DMS153 treated with DMSO at 0.1 percent for 48 hours (cell line): ENCODE data around the gene AKAP11.

ENCODE experiments used
- DNase-seq: peaks from one replicate; lab custom pipeline; 2025; ENCODE audit not compliant: unreplicated experiment; lab: John Stamatoyannopoulos, UW

Gene AKAP11

DNA sequence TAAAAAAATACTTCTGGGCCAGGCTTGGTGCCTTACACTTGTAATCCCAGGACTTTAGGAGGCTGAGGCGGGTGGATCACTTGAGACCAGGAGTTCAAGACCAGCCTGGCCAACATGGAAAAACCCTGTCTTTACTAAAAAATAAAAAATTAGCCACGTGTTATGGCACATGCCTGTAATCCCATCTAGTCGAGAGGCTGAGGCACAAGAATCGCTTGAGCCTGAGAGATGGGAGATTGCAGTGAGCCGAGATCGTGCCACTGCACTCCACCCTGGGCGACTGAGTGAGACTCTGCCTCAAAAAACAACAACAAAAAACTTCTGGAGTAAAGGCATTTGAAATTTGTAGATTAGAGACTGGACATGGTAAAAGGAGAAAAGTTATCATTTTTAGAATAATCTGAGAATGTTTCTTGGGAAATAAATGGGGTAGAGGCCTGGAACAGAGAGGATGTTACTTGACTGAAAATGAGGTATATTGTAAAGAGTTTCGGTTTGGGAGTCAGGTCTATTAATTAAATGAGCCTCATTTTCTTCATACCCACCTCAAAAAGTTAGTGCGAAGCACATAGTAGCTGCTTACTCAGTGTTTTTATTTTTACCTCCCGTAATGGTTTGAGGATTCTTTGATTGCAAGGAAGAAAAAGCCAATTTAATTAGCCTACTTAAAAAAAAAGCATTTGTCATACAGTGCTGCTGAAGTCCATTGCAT is 2.6 kb downstream of the AKAP11 start:
- no peak for DNase-seq

DNA sequence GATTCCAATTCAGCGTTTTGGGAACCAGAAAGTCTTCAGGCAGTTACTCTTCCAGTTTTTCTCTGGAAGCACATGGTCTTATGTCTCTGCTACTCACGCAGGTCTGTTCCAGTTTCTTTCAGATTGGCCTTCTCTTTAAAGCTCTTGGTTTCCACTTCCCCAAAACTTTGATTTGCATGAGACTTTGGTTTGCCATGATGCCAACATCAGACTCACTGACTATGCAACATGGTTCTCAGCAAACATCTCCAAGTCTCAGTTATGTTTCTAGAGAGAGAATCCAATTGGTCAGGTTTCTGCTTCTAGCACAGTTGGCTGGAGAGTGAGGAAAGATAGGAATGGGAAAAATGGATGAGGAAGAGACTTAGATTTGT is 3.1 kb downstream of the AKAP11 start:
- no peak for DNase-seq

DNA sequence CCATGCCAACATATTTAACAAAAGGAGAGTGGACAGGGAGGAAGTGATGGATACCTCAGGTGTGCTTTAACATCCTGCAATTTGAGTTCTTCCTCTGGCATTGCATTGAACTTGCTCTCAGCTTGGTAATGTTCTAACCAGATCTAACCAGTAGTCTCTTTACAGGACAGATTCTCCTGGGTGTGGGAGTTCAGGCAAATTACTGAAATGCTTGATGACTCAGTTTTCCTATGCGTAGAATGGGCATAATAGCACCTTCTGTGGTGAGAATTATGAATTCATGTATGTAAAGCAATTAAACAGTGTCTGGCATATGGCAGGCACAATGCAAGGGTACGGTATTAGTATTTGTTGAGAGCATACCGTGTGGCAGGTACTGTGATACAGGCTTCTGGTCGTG is 3.6 kb downstream of the AKAP11 start:
- DNase-seq = no peak

DNA sequence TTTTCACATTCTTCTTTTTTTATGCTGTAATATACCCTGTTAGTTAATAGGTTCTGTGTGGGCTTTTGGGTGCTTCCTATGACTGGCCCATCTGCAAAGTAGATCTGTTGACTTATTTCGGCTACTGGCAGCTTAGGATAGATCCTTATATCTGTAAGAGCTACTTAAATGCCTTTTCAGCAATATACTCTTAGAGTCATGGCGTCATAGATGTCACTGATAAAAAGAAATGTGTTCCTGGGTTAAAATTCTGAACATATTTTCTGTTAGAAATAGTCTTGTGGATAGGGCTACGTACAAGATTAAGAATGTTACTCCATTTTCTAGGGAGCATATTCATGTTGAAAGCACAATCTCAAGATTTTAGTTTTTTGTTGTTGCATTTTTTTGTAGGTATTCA is 4.7 kb downstream of the AKAP11 start:
- no peak for DNase-seq

DNA sequence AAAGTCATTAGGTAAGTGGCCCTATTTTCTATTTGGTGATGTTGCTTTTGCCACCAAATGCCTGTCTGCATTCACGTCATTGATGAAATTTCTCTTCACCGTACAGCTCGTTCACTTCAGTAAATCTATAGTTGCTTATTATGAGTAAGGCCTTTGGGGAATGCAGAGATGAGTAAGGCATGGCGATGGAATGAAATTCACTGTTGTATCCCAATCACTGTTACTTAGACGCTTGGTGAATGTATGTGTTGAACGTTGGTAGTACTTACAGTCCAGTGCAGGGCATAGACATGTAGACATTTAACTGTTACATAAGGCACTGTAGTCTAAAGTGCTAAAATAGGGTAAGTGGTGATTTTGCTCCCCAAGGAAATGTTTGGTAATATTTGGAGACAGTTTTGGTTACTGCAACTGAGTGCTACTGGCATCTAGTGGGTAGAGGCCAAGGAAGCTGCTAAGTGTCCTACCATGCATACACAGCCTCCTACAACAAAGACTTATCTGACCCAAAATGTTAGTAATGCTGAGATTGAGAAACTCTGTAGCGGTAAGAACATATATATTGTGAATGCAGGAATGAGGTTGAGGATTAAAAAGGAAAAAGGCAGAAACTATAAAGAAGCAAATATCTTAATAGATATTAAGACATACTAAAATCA is 5.8 kb downstream of the AKAP11 start:
- no peak for DNase-seq

DNA sequence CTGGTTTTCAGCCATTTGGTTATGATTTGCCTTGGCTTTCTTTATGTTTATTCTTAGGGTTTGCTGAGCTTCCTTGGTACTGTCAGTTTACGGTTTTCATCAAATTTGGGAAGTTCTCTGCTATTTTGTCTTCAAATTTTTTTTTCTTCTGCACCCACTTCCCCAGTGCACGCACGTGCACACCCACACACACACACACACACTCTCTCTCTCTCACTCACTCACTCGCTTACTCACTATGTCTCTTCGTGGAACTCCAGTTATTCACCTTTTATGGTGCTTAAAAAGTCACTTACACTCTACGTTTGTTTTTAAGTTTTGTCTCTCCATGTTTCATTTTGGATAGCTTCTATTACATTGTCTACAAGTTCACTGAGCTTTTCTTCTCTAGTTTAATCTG is 7.1 kb downstream of the AKAP11 start:
- no peak for DNase-seq

DNA sequence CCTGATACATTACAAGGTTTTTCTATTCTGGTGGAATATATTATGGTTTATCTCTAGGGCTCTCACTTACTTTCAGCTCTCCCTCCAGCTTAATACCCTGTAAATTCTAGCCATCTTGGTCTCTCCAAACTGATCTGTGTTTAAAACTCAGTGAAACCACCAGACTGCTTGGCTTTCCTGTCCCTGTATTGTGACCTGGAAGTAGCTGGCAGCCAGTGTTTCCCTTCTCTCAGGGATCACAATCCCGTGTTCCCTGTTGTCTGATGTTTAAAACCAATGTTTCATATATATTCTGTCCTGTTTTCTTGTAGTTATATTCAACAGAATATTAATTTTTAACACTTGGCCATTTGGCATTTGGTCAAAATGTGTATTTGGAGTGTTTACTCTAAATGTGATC is 8.0 kb downstream of the AKAP11 start:
- DNase-seq = no peak

DNA sequence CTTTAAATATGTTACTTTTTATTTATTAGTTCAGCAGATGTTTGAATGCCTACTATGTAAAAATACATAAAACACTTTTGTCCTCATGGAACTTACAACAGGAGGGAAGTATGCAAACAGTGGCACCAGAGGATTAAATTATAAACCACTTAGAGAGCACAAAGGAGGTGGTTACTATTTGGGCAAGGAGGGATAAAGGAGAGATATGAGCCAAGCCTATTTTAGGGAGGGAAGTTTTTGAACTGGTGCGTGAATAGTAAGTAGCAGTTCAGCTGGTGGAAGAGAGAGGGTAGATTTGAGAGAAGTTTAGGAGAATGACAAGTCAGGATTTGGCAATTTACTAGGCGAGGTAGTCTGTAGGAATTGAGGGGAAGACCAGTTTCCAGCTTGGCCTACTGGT is 8.6 kb downstream of the AKAP11 start:
- DNase-seq = no peak

DNA sequence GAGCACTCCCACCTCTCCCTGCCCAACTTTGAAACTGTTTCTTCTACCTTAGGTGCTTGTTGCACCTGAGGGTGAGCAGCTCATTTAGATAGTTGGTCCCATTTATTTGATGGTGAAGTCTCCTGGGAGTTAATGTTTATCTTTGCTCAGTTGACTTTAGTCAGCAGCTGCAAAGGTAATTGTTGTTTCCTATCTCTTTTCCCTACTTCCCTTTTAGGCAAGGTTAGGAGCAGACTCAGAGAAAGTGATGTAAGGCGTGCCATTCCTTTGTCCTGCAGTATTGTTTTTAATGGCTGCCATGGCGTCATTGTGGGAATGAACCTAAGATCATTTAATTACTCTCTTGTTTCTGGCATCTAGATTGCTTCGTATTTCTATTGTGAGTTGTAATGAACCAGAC is 11.6 kb downstream of the AKAP11 start:
- peak; percentile 59 for DNase-seq

DNA sequence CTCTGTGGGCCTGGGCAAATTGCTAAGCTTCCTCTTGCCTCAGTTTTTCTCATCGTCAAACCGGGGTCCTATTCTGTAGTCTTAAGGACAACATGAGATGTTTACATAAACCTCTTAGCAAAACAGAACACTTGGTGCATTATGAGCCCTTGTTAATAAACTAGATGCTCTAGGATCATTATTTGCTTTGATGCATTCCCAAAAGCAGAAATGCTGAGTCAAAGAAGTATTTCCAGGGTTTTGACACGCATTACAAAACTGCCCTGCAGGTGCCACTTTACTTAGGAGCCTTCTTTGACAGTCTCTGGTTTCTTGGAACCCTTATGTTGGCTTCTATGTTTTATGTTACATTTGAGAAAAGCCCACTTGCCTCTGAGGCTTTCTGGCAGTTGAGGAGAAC is 12.1 kb downstream of the AKAP11 start:
- no peak for DNase-seq

DNA sequence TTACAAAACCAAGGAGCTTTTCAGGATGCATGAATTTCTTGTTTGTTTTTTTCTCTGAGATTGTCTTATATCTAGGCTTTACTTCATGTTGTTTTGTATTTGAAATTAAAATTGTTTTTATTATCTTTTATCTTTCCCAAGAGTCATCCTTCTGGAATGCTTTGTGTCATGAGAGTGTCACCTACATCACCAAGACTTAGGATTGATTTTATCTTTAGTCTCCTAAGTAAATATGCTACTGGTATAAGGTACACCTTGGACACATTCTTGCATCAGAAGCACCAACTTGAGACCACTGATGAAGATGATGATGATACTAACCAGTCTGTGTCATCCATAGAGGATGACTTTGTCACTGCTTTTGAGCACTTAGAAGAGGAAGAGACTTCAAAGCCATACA is 26.4 kb downstream of the AKAP11 start:
- DNase-seq = no peak

DNA sequence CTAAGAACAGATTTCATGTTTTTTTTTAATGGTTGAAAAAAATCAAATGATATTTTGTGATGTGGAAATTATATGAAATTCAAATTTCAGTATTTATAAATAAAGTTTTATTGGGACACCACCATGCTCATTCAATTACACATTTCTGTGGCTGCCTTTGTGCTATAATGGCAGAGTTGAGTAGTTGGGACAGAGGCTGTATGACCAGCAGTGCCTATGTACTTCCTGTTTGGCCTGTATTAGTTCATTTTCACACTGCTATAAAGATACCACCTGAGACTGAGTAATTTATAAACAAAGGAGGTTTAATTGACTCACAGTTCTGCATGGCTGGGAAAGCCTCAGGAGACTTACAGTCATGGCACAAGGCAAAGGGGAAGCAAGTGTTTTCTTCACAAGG is 33.6 kb downstream of the AKAP11 start:
- DNase-seq = no peak

DNA sequence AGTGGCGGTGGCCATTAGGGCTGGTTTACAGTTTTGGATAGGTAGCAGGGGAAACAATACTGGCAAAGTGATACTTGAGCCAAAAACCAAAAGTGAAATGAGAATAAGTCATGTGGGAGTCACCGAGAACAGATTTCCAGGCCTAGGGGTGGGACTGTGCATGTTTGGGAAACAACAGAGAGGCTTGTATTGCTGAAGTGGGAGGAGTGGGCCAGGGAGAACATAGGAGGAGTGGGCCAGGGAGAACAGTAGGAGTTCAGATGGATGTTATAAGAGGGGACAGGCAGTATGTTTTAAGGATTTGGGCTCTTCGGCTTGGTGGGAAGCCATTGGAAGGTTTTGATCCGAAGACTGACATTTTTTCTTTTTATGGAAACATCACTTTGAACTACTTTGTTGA is 35.5 kb downstream of the AKAP11 start:
- no peak for DNase-seq

DNA sequence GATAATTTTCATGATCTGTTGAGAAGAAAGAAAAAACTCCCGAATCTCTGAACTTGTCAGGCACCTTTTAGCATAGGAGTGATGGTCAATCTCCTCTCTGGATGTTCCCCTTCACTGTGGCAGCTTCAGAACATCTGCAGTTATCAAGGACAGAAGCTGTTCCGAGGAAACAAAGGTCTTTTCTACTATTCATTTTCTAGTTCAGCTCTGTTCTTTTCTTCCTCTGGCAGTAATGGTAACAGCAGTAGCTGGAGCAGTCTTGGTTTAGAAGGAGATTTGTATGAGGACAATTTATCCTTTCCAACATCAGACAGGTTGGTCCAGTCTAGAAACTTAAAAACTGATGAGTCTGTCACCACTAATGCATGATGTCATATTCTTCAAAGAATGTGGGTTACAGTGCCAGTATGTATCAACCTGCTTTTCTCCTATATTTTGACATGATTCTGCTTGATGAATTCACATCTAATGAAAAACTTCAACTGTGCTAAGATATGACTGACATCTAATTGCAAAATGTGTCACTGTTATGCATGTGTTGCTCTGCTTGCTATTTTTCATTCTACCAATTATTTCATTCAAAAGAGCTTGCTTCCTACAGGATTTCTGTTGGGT is 41.0 kb downstream of the AKAP11 start:
- no peak for DNase-seq

DNA sequence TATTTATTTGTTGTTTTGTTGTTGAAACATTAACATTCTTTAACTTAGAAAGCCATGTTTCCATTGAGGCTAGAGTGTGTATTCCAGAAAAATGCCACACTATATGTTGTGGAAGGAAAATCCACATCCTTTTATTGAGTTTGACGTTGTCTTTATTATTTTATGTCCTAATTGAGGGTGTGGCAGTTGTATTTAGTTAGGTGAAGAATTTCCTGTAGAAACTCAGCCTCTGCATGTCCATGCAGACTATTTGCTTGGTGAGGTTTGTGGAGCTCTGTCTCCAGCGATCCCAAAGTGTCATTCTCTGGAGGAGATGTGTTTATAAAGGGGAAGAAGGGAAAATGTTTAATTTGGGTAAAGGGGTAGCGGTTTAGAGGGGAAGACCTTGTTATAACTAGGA is 46.6 kb downstream of the AKAP11 start:
- no peak for DNase-seq

DNA sequence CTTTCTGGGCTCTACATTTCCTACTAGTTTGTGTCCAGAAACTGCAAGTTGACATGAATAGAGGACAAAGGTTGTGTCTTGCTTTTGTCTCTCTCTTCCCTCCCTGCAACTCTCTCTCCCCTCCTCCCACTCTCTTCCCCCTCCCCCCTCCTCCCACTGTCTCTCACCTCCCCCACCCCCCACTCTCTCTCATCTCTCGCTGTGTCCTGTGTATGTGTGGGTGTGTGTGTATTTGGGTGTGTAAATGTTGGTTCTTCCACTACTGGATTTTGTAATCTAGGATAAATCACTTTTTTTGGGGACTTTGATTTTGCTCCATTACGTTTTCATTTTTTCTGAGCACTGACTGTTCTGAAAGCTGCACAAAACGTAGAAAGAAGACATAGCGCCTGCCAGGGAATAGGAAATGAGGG is 48.4 kb downstream of the AKAP11 start:
- no peak for DNase-seq

DNA sequence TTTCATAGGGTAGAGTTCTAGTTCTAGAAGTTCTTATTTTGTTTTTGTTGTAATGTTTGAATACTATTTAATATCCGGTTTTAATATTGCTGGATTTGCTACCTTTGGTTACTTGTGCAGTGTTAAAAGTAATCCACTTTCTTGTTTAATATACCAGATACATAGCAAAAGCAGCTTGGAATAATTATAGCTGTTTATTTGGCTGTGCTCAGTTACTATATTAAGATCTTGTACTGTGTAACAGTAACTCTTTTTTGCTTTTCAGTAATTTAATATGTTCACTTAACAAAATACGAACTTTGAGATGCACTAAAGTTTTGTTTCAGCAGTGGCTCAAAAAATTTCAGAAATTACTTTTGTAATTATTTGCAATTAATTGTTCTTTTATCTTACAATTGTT is 50.9 kb downstream of the AKAP11 start:
- DNase-seq = no peak

DNA sequence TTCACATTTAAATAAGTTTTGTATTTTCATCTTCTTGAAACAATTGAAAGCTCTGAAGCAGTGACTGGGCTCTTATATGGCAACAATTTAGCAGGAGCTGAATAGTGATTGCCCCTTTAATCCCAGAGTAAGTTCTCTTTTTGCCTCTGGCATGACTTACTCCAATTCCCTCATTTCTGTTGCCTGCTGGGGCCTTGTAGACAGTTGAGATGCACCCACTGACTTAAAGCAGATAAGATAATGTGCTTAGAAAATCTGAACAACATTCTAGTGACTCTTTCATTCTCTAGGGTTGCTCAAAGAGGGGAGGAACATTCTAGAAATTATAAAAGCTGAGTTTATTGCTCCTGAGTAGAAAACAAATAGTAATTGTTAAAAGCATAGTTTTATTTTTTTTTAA is 52.8 kb downstream of the AKAP11 start:
- DNase-seq = no peak

DNA sequence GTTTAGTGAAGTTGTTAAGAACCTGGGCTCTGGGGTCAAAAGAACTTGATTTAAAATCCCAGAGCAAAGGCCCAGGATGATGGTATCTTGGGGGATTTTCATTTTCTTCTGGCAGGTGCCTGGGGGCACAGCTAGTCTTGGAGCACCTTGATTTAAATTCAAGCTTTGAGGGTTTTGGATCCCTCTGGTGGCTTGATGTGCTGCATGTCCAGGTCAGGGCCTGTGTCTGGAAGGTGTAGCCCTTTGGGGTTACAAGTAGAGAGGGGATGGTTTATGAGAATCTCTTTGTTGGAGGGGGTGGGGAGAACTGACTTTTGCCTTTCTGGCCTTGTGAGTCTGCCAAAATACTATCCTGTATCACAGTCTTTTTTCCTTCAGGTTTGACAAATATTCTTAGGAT is 55.8 kb downstream of the AKAP11 start:
- DNase-seq = no peak

DNA sequence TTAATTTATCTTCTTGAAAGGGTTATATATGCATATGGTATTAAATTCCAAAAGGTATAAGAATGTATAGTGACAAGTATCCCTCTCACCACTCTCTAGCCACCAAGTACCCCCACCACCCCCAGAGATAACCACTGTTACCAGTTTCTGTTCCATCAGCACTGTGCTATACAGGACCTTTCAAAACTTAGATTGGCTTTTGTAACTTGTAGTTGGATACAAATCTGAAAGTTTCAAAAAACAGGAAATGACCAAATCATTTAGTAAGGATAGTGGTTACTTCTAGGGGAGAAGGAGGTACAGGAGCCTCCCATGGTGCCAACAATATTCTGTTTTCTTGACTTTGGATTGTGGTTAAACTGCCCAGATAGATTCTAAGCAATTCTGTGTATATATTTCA is 56.7 kb downstream of the AKAP11 start:
- no peak for DNase-seq

DNA sequence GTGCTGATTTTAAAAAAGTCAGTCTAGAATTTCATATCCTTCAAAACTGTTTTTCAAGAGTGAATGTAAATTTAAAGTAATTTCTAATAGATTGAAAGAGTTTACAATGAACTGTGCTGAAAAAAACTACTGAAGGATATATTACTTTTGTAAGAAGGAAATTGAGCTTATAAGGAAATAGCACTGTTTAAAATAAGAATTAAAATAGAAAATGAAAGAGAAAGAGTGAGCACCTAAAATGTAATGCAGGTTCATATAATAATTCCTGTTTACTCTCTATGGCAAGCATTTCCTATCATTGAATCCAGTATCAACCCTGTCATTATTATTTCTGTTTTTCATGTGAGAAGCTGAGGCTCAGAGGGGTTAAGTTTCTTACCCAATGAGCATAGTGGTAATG is 57.3 kb downstream of the AKAP11 start:
- no peak for DNase-seq

DNA sequence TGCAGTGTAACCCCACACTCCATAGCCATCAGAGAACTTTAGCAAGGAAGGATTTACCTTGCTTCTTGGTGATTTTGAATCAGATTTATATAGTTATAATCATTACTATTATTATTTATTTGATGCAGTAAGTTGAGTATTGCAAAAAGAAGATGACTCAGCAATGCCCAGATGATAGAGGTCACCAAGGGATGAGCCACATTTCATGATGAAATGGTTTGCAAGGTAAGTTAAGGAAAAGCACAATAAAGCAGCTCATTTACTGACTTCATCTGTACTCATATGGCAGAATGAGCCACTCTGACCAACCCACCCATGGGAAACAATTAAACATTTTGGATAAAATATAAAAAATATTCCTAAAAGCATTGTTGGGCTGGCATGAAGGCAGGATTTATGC is 59.1 kb downstream of the AKAP11 start:
- DNase-seq = no peak
